ENCODE measurements around the gene APBB2. TPM values are rescaled to one million over a fixed set of nuclear protein-coding genes. Genes with fewer than 3 reads are reported as not detected.

The APBB2 gene
- total RNA-seq, 4 donors from 2014 or later: 42.4 to 95.8 (median 51.3) TPM

GRCh38 chr4:41140410-41140809, 73.9 kb downstream of the APBB2 start:
- DNase-seq (ENCODE audit: low spot score in 2 of 2): no peak
- Histone ChIP-seq H3K27ac (peak overlapping the region; percentile 45), H3K4me3 (no peak overlapping the region), H3K36me3 (no peaks in the 10 kb centered on the region), H3K27me3 (no peaks in the 10 kb centered on the region), H3K4me1 (peaks cover 50% of the 10 kb centered on the region), H3K9me3 (no peaks in the 10 kb centered on the region)
- WGBS: 95% methylated on average over 6 of the region's 6 CpGs
- no peak for TF ChIP-seq POLR2AphosphoS5 (IDR thresholded peaks at IDR 0.05)
- TF ChIP-seq CTCF (IDR thresholded peaks at IDR 0.05): no peak
- TF ChIP-seq EP300 (IDR thresholded peaks at IDR 0.05): no peak
- no peak for TF ChIP-seq POLR2A (IDR thresholded peaks at IDR 0.05)

- Histone ChIP-seq H3K27me3 (no peaks in the 10 kb centered on the region), H3K36me3 (no peaks in the 10 kb centered on the region), H3K4me1 (peaks cover 50% of the 10 kb centered on the region), H3K4me3 (no peak overlapping the region), H3K27ac (no peak overlapping the region), H3K9me3 (no peaks in the 10 kb centered on the region)
- no peak for TF ChIP-seq CTCF (IDR thresholded peaks at IDR 0.05)
- TF ChIP-seq POLR2A (IDR thresholded peaks at IDR 0.05): no peak
- TF ChIP-seq POLR2AphosphoS5 (IDR thresholded peaks at IDR 0.05): no peak
- no peak for TF ChIP-seq EP300 (IDR thresholded peaks at IDR 0.05)
- 91% methylated on average over 7 of the region's 7 CpGs for WGBS
- no peak for DNase-seq (ENCODE audit: low spot score in 2 of 2)
Observed at GRCh38 chr4:41137879-41138278, 76.5 kb downstream of the APBB2 start.

GRCh38 chr4:41136456-41136855, 77.9 kb downstream of the APBB2 start:
- no peak for DNase-seq (ENCODE audit: low spot score in 2 of 2)
- Histone ChIP-seq H3K4me1 (peaks cover 45% of the 10 kb centered on the region), H3K27ac (peak overlapping the region; percentile 34)

GRCh38 chr4:41135801-41136200, 78.5 kb downstream of the APBB2 start:
- Histone ChIP-seq H3K27ac (peak overlapping the region; percentile 34), H3K9me3 (no peaks in the 10 kb centered on the region), H3K4me3 (no peak overlapping the region), H3K4me1 (peaks cover 45% of the 10 kb centered on the region), H3K36me3 (no peaks in the 10 kb centered on the region), H3K27me3 (no peaks in the 10 kb centered on the region)
- 24% methylated on average over 2 of the region's 2 CpGs for WGBS
- no peak for DNase-seq (ENCODE audit: low spot score in 2 of 2)
- TF ChIP-seq POLR2AphosphoS5 (IDR thresholded peaks at IDR 0.05) (no peak), EP300 (IDR thresholded peaks at IDR 0.05) (no peak), CTCF (IDR thresholded peaks at IDR 0.05) (no peak), POLR2A (IDR thresholded peaks at IDR 0.05) (no peak)

More at GRCh38 chr4:41136456-41136855, 77.9 kb downstream of the APBB2 start:
- 47% methylated on average over 3 of the region's 3 CpGs for WGBS
- Histone ChIP-seq H3K9me3 (no peaks in the 10 kb centered on the region), H3K36me3 (no peaks in the 10 kb centered on the region), H3K4me3 (no peak overlapping the region), H3K27me3 (no peaks in the 10 kb centered on the region)
- TF ChIP-seq EP300 (IDR thresholded peaks at IDR 0.05): no peak
- no peak for TF ChIP-seq POLR2AphosphoS5 (IDR thresholded peaks at IDR 0.05)
- no peak for TF ChIP-seq CTCF (IDR thresholded peaks at IDR 0.05)
- no peak for TF ChIP-seq POLR2A (IDR thresholded peaks at IDR 0.05)

- Histone ChIP-seq H3K4me1 (peaks cover 45% of the 10 kb centered on the region), H3K27ac (no peak overlapping the region), H3K9me3 (no peaks in the 10 kb centered on the region), H3K4me3 (no peak overlapping the region), H3K27me3 (no peaks in the 10 kb centered on the region), H3K36me3 (no peaks in the 10 kb centered on the region)
- 28% methylated on average over 2 of the region's 2 CpGs for WGBS
- TF ChIP-seq POLR2A (IDR thresholded peaks at IDR 0.05): no peak
- TF ChIP-seq POLR2AphosphoS5 (IDR thresholded peaks at IDR 0.05): no peak
- TF ChIP-seq EP300 (IDR thresholded peaks at IDR 0.05): no peak
- TF ChIP-seq CTCF (IDR thresholded peaks at IDR 0.05): no peak
- no peak for DNase-seq (ENCODE audit: low spot score in 2 of 2)
Observed at GRCh38 chr4:41134581-41134980, 79.8 kb downstream of the APBB2 start.
